Astrocyte (in vitro differentiated cells and primary cell): Measurements from ENCODE around the gene ORC1.

Source experiments
- CTCF ChIP-seq: IDR thresholded peaks from 2 replicates; pipeline ENCODE4 v1.5.1; 2011; ENCODE audit warnings: low read depth, mild to moderate bottlenecking, inconsistent platforms, low read length, moderate library complexity; ENCODE audit not compliant: insufficient read depth
- EZH2 ChIP-seq: IDR thresholded peaks from 2 replicates; pipeline ENCODE4 v1.6.1; 2012; ENCODE audit warnings: mild to moderate bottlenecking, low read length, inconsistent platforms; ENCODE audit not compliant: insufficient read depth

- no peak for TF ChIP-seq EZH2
- no peak for TF ChIP-seq CTCF
Measured at GRCh38 chr1:52420713-52421112, 16.5 kb upstream of the ORC1 start.
